ENCODE measurements around the gene EMP1.

EMP1 gene

DNA sequence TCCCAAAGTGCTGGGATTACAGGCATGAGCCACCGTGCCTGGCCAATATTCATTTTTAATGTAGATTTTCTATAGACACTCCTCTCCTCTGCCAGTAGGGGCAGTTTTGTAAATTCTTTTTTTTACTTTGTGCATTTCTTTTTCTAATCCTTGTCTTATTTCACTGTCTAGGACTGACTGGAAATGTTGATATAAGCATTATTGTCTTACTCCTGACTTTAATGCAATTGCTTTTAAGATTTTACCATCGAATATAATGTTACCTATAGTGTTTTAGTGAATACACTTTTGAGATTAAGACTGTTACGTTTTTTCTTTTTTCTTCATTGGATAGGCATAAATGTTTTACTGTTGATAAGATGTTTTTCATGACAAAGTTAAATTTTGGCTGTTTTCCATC is 35.4 kb upstream of the EMP1 start:
- Histone ChIP-seq H3K4me1 (ENCODE audit: control insufficient read depth, insufficient read depth, low read length) (no peaks in the 10 kb centered on the region), H3K36me3 (ENCODE audit: control insufficient read depth, insufficient read depth, low read length) (no peaks in the 10 kb centered on the region), H3K4me3 (ENCODE audit: insufficient read depth, low read depth, low read length) (no peak overlapping the region), H3K27me3 (ENCODE audit: control insufficient read depth, insufficient read depth, low read length, poor library complexity, severe bottlenecking) (no peaks in the 10 kb centered on the region), H3K9me3 (ENCODE audit: control insufficient read depth, low read length) (no peaks in the 10 kb centered on the region), H3K27ac (ENCODE audit: insufficient read depth, low read depth, low read length, poor library complexity, severe bottlenecking) (no peak overlapping the region)
- 91 to 96% methylated on average over 2 to 3 of the region's 3 CpGs for WGBS, 2 experiments

DNA sequence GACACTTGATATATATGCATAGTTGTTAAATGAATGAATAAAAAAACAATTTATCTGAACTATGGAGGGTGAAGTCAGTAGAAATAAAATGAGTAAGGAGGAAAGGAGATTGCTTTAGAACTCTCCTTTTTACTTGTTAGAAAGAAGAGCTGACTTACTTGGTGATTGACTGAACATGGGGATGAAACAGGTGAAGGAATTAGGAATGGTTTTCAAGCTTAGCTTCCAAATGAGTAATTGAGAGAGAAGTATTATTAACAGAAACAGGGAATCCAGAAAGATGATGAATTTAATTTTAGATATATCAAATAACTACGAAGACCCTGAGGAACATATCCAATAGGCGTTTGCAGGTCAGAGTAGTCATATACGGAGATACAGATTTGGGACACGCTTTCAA is 33.6 kb upstream of the EMP1 start:
- Histone ChIP-seq H3K36me3 (ENCODE audit: control insufficient read depth, insufficient read depth, low read length) (no peaks in the 10 kb centered on the region), H3K27ac (ENCODE audit: insufficient read depth, low read depth, low read length, poor library complexity, severe bottlenecking) (no peak overlapping the region), H3K9me3 (ENCODE audit: control insufficient read depth, low read length) (no peaks in the 10 kb centered on the region), H3K27me3 (ENCODE audit: control insufficient read depth, insufficient read depth, low read length, poor library complexity, severe bottlenecking) (no peaks in the 10 kb centered on the region), H3K4me1 (ENCODE audit: control insufficient read depth, insufficient read depth, low read length) (no peaks in the 10 kb centered on the region), H3K4me3 (ENCODE audit: insufficient read depth, low read depth, low read length) (no peak overlapping the region)
- WGBS, 2 experiments = 96 to 99% methylated on average over 4 of the region's 4 CpGs

DNA sequence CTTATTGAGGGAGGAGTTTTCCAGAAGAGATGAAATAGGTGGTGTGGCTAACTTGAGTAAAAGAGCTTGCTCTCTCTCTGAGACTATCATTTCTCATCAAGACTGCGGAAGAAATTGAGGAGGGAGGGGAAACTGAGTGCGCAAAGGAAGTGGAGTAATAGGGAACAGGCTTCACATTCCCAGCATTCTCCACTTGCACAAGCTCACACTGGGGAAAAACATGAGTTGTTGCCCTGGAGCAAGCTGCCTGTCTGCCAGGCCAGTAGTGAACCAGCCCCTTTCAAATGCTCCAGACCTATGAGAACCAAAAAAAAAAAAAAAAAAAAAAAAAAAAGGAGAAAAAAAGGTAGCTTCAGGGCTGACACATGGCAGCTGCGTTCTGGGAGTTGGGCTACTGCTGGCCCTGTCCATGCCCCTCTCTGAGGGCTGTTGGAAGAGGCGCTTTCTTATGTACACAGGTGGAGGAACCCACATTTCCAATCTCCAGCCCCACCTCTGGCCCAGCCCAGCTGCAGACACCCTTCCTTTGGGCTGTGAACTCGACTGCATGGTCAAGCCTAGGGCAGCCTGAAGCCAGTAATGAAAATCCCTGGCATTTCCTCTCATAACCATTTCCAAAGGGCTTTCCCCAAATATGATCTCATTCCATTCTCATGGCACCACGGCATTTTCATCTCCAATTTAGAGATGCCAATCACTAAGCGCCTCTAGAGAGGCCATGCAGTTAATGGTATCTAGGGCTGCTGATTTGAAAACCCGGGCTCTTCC is 32.5 kb upstream of the EMP1 start:
- Histone ChIP-seq H3K27me3 (ENCODE audit: control insufficient read depth, insufficient read depth, low read length, poor library complexity, severe bottlenecking) (no peaks in the 10 kb centered on the region), H3K9me3 (ENCODE audit: control insufficient read depth, low read length) (no peaks in the 10 kb centered on the region), H3K4me1 (ENCODE audit: control insufficient read depth, insufficient read depth, low read length) (no peaks in the 10 kb centered on the region), H3K4me3 (ENCODE audit: insufficient read depth, low read depth, low read length) (no peak overlapping the region), H3K27ac (ENCODE audit: insufficient read depth, low read depth, low read length, poor library complexity, severe bottlenecking) (no peak overlapping the region), H3K36me3 (ENCODE audit: control insufficient read depth, insufficient read depth, low read length) (no peaks in the 10 kb centered on the region)
- 93 to 95% methylated on average over 8 of the region's 8 CpGs for whole genome bisulfite sequencing, 2 experiments

DNA sequence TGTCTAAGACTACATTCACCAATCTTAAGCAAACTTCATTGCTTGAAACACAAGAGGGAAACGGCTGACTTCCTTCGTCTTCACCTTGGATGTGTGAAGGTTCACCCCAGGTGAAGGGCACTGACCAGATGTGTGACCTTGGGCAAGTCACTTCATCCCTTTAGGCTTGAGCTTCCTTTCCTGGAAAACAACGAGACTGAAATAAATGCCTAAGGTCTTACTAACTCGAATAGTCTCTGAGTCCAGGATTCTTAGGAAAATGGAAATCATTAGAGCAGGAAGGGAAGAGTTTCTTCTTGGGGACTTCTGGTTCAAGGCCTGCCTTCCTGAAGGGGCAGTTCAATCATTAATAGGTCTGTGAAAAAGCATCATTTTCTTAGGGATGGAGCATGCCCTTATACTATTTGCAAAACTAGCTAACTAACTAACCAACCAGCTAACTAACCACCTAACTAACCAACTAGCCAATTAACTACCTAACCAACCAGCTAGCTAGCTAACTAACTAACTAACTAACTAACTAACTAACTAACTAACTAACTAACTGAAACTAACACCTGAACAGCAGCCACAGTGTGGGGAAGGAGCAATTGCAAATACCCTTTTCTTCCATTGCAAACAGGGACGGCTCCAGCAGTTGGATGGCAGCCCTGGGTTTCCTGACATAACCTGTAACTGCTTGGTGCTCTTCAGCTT is 31.5 kb upstream of the EMP1 start:
- Histone ChIP-seq H3K27me3 (ENCODE audit: control insufficient read depth, insufficient read depth, low read length, poor library complexity, severe bottlenecking) (no peaks in the 10 kb centered on the region), H3K4me1 (ENCODE audit: control insufficient read depth, insufficient read depth, low read length) (no peaks in the 10 kb centered on the region), H3K9me3 (ENCODE audit: control insufficient read depth, low read length) (no peaks in the 10 kb centered on the region), H3K27ac (ENCODE audit: insufficient read depth, low read depth, low read length, poor library complexity, severe bottlenecking) (no peak overlapping the region), H3K4me3 (ENCODE audit: insufficient read depth, low read depth, low read length) (no peak overlapping the region), H3K36me3 (ENCODE audit: control insufficient read depth, insufficient read depth, low read length) (no peaks in the 10 kb centered on the region)
- WGBS, 2 experiments = 92 to 94% methylated on average over 5 of the region's 5 CpGs

DNA sequence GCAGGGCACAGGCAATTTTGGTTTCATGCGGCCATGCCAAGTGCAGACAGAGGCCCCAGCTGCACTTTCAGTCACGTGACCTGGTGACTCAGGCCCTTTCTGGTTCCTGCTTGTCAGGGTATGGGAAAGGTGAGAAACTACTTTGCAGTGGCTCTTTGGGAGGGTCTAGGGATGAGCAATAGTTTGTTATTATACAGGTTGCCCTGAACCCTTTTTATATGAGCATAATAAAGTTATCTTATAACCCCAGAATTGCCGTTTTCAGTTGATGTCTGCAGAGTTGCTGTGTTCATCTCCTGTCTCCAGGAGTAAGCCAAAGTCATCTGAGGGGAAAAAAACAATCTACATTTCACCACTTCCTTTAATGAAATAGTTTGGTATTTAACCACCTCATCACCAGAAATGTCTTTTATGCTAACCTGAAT is 30.9 kb upstream of the EMP1 start:
- no peak overlapping the region for H3K4me3 ChIP-seq (ENCODE audit: insufficient read depth, low read depth, low read length)
- H3K27me3 ChIP-seq (ENCODE audit: control insufficient read depth, insufficient read depth, low read length, poor library complexity, severe bottlenecking) = no peaks in the 10 kb centered on the region
- H3K4me1 ChIP-seq (ENCODE audit: control insufficient read depth, insufficient read depth, low read length) = no peaks in the 10 kb centered on the region
- WGBS, 2 experiments = 83 to 86% methylated on average over 3 of the region's 3 CpGs
- H3K9me3 ChIP-seq (ENCODE audit: control insufficient read depth, low read length) = no peaks in the 10 kb centered on the region
- H3K27ac ChIP-seq (ENCODE audit: insufficient read depth, low read depth, low read length, poor library complexity, severe bottlenecking) = no peak overlapping the region
- H3K36me3 ChIP-seq (ENCODE audit: control insufficient read depth, insufficient read depth, low read length) = no peaks in the 10 kb centered on the region

DNA sequence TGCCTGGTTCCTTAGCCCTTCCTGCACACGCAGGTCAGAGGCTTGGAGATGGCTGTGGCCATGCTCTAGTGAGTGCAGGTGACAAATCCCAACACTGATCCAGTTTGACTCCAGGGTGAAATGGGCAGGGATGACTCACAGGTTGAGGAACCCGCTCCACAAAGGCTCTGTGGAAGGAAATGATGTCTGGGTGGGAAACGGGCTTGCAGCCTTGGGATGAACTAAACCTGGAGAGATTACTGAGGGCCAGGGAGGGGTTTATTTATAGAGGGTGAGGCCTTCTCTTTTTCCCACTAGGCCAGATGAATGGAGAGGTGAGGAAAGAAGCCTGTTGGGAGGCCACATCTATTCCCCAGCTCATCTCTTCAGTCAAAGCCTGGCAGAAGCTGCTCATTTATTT is 29.3 kb upstream of the EMP1 start:
- Histone ChIP-seq H3K9me3 (ENCODE audit: control insufficient read depth, low read length) (no peaks in the 10 kb centered on the region), H3K36me3 (ENCODE audit: control insufficient read depth, insufficient read depth, low read length) (no peaks in the 10 kb centered on the region), H3K4me3 (ENCODE audit: insufficient read depth, low read depth, low read length) (no peak overlapping the region), H3K27ac (ENCODE audit: insufficient read depth, low read depth, low read length, poor library complexity, severe bottlenecking) (no peak overlapping the region), H3K4me1 (ENCODE audit: control insufficient read depth, insufficient read depth, low read length) (peaks cover 7% of the 10 kb centered on the region), H3K27me3 (ENCODE audit: control insufficient read depth, insufficient read depth, low read length, poor library complexity, severe bottlenecking) (no peaks in the 10 kb centered on the region)
- 92 to 96% methylated on average over 3 of the region's 3 CpGs for WGBS, 2 experiments

DNA sequence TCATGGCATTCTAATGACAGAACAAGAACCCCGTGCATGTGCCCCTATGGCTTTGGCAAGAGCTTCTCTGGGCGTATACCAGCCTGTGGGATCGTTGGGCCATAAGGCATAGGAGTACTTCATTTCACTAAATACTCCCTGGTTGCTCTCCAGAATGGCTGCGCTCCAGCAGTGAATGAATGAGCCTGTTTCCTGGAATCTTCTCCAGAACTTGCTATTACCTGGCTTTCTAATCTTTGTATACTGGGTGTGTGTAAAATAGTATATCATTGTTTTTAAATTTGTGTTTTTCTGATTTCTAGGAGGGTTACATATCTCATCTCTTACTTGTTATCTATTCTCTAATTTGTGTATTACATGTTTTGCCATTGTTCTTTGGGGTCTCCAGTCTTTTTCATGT is 28.6 kb upstream of the EMP1 start:
- Histone ChIP-seq H3K4me1 (ENCODE audit: control insufficient read depth, insufficient read depth, low read length) (peaks cover 14% of the 10 kb centered on the region), H3K27me3 (ENCODE audit: control insufficient read depth, insufficient read depth, low read length, poor library complexity, severe bottlenecking) (no peaks in the 10 kb centered on the region), H3K27ac (ENCODE audit: insufficient read depth, low read depth, low read length, poor library complexity, severe bottlenecking) (no peak overlapping the region), H3K36me3 (ENCODE audit: control insufficient read depth, insufficient read depth, low read length) (no peaks in the 10 kb centered on the region), H3K9me3 (ENCODE audit: control insufficient read depth, low read length) (no peaks in the 10 kb centered on the region), H3K4me3 (ENCODE audit: insufficient read depth, low read depth, low read length) (no peak overlapping the region)
- WGBS, 2 experiments = 94 to 97% methylated on average over 4 of the region's 4 CpGs

DNA sequence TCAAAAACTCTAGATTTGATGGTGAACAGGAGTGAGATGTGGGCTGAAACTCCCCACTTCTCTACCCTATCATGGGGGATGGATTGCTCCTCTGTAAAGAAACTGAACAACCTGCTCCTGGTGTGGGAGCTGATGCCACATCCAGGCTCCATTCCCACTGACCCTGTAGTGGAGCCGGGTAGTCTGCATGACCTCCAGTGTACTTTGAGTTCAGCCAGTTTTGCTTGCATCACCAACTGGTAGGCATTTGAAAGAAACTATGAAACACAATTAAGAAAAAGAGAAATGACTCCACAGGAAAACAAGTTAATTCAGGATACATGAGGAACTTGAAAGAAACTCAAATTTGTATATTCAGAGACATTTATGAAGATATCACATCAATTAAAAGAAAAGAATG is 27.3 kb upstream of the EMP1 start:
- Histone ChIP-seq H3K9me3 (ENCODE audit: control insufficient read depth, low read length) (no peaks in the 10 kb centered on the region), H3K4me1 (ENCODE audit: control insufficient read depth, insufficient read depth, low read length) (peaks cover 25% of the 10 kb centered on the region), H3K4me3 (ENCODE audit: insufficient read depth, low read depth, low read length) (no peak overlapping the region), H3K36me3 (ENCODE audit: control insufficient read depth, insufficient read depth, low read length) (no peaks in the 10 kb centered on the region), H3K27me3 (ENCODE audit: control insufficient read depth, insufficient read depth, low read length, poor library complexity, severe bottlenecking) (no peaks in the 10 kb centered on the region), H3K27ac (ENCODE audit: insufficient read depth, low read depth, low read length, poor library complexity, severe bottlenecking) (no peak overlapping the region)
- 86 to 93% methylated on average over 1 of the region's 1 CpG for WGBS, 2 experiments

DNA sequence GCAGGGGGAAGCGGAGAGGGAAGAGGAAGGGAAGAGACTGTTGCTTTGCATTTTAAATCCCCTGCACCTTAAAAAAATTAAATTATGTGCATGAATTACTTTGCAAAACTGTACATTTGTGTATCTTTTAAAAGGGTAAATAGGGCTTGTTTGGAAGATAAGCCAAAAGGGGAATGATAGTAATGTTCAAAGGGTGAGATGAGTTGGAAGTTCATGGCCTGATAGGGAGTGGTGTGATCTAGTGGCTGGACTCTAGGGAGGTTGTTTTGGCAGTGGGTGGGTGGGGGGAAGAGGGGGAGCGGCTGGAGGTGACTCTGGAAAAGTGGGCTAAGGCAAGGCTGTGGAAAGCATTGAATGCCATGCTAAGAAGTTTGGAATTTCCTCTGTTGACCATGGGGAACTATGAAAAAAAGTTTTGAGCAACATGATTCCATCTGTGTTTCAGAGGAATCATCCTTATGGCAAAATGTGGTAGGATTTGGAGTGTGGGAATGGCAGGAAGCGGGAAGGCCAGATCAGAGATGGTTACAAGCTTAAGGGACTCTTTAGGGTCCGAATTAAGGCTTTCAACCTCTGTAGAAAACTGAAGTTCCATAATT is 25.5 kb upstream of the EMP1 start:
- 94% methylated on average over 4 of the region's 4 CpGs for WGBS, 2 experiments
- Histone ChIP-seq H3K27me3 (ENCODE audit: control insufficient read depth, insufficient read depth, low read length, poor library complexity, severe bottlenecking) (no peaks in the 10 kb centered on the region), H3K9me3 (ENCODE audit: control insufficient read depth, low read length) (no peaks in the 10 kb centered on the region), H3K4me1 (ENCODE audit: control insufficient read depth, insufficient read depth, low read length) (peaks cover 25% of the 10 kb centered on the region), H3K27ac (ENCODE audit: insufficient read depth, low read depth, low read length, poor library complexity, severe bottlenecking) (no peak overlapping the region), H3K4me3 (ENCODE audit: insufficient read depth, low read depth, low read length) (no peak overlapping the region), H3K36me3 (ENCODE audit: control insufficient read depth, insufficient read depth, low read length) (no peaks in the 10 kb centered on the region)
